Stromal cell of bone marrow (primary cell): ENCODE data around the gene IMMP2L.

ENCODE experiments used
- DNase-seq: peaks from one replicate; pipeline ENCODE4 v3.0.0-alpha.2; 2012; ENCODE audit warnings: low read depth

IMMP2L gene

GRCh38 chr7:111159426-111159825, 402.9 kb downstream of the IMMP2L start:
- peak; percentile 33 for DNase-seq

GRCh38 chr7:111150709-111151108, 411.6 kb downstream of the IMMP2L start:
- no peak for DNase-seq

GRCh38 chr7:111147708-111148533, 414.4 kb downstream of the IMMP2L start:
- DNase-seq, result no peak

DNA sequence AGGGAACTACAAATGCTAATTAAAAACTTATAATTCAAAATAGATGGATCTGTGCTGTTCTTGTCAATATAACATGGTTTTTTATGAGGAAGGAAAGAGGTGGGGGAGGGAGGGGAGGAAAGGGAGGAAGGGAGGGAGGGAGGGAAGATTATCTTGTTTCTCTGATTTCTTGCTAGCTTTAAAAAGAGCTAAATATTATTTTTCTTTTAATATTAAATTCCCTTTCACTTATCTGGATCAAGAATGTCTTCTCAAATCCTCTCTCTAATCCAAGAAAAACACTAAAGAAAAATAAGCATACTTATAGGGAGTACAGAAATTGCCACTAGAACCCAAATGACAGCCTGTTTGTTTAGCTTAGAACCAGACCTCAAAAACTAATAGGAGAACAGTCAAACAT, 416.2 kb downstream of the IMMP2L start:
- no peak for DNase-seq

GRCh38 chr7:111145472-111145871, 416.8 kb downstream of the IMMP2L start:
- no peak for DNase-seq

DNA sequence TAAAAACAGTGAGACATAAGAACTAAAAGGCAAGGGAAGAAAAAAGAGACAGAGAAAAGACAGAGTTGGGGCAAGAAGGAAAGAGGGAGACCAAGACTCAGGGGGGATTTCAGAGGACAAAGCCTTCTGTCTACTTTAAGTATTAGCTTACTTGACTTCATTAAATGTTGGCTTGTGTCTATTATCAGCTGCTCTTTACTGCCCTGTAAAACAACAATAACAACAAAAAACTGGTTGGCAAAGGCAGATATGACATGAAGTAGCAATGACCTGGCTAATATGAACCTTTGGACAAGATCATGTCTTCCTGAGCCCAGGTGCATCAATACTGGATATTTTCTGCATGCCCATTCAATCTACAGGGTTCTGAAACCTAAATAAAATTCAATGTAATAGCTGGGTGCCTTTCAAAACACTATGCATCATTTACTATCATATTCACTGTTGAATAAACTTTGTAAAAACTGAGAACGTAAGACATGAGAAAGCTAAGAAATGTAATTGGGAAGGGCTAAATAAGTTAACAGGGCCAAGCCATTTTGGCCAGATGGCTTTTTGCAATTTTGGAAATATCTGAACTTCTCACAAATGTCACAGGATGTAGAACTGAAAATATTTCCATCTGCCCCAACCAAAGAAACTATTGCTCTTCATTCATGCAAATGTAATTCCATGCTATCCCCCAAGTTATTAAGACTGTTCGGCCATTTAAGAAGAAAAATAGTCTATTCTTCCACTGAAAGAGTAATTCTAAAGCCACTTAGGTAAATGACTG, 422.0 kb downstream of the IMMP2L start:
- no peak for DNase-seq

- DNase-seq, result no peak
Observed at GRCh38 chr7:111138586-111138985, 423.7 kb downstream of the IMMP2L start.

GRCh38 chr7:111138193-111138569, 424.1 kb downstream of the IMMP2L start:
- peak; percentile 26 for DNase-seq

DNA sequence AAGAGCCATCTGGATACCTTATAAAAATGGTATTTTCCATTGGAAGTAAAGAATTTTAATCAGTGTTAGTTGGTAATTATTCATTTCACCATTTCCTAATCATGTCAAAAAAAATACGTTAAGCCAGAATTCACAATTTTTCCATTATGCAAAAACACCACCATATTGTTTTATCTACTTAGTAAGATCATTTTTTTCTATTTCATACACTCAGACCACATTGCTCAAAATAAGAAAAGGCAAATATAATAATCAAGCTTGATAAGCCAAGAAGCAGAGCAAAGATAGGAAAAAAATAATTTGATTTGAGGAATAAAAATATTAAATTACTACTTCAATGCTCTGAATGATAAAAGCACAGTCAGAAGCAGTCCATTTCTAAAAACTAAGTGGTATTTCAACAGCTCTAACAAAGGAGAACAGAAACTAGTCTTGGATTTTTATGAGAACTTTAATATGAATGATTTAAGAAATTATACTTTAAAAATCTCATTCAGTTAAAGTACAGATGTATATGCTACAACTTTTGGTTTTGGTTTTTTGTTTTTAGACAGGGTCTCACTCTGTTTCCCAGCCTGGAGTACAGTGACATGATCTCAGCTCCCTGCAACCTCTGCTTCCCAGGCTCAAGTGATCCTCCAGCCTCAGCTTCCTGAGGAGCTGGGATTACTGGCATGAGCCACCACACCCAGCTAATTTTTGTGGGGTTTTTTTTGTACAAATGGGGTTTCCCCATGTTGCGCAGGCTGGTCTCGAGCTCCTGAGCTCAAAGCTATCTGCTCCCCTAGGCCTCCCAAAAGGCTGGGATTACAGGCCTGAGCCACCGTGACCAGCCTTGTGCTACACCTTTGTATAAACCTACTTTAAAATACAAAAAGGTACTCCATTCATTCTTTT, 424.7 kb downstream of the IMMP2L start:
- peak; percentile 14 for DNase-seq

DNA sequence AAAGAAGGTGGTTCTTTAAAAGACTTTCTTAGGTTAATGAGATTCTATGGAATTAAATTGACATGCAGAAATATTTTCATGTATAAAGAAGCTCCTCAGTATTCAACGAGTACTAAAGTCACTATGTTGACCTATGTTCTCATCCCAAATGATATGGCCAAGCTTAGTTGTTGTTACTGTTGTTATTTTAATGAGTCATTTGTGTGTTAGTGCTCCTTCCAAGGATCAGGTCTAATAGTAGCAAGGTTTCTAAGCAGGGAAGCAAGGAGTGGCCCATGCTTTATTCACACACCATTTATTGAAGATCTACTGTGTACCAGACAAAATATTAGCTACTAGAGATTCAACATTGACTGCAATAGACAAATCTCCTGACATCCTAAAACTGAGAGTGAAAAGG, 429.5 kb downstream of the IMMP2L start:
- DNase-seq, result no peak

GRCh38 chr7:111129435-111129834, 432.9 kb downstream of the IMMP2L start:
- DNase-seq, result no peak

DNA sequence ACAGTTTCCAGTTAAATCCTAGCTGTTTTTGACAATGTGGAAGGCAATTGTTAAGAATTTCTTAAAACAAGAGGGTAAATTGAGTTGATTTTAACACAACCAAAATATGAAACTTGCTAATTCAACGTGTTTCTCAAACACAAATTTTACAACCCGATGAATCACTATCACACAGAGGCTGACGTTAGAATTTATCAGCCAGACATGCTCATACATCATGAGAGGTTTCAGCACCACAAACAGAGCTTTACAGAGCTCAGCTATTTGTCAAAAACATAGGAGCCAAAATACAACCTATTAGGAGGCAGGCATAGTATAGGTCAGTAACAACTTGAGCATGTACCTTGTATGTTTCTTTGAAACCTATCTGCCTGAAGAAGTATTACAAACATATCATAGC, 435.3 kb downstream of the IMMP2L start:
- DNase-seq, result peak; percentile 48

GRCh38 chr7:111115966-111116365, 446.3 kb downstream of the IMMP2L start:
- no peak for DNase-seq

DNA sequence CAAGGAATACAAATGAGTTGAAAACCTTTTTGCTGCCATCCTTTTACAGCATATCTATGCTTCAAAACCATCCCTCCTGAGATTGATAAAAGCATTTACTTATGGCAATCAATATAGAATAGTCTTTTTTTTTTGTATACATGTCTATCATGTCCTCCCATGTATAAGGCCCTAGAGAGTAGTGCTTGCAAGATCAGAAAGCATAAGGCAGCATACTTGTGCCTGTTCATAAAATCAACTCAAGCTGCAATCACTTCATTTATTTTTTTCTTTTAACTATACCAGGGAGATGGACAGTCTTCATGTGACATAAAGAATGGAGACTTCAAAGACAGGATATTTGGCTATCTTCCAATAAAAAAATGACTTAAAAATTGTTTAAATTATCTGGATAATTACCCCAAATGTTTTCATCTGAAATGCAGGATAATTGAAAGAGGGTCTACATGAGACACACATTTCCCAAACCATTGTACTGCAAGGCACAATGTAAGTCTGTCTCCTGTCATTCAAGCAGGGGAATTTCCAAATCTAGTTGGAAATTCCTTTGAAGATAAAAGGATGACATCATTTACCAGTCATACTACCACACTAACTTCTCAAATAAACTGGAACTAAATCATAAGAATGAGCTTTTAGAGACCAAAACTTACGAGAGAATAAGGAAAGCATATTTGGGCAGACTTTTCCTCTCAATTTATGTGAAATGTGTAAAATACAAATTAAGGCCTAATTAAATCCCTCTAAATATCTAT, 448.9 kb downstream of the IMMP2L start:
- peak; percentile 36 for DNase-seq

DNA sequence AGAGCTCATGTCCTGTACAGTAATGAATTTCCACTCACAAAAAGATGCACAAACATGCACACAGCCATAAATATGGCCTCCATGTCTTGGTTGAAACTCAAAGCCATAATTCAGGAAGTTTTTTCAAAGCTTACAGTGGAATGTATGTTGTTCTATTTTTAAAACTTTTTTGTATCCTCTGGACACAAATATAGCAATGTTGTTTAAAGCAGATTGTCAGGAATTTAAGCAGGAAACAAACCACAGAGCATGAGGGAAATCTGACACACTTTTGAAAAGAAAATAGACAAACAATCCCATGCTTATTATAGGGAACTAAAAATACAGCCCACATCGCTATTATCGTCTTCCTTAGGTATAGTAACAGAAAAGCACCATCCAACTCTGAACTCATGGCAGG, 449.9 kb downstream of the IMMP2L start:
- no peak for DNase-seq

- no peak for DNase-seq
Observed at GRCh38 chr7:111108496-111108895, 453.8 kb downstream of the IMMP2L start.

DNA sequence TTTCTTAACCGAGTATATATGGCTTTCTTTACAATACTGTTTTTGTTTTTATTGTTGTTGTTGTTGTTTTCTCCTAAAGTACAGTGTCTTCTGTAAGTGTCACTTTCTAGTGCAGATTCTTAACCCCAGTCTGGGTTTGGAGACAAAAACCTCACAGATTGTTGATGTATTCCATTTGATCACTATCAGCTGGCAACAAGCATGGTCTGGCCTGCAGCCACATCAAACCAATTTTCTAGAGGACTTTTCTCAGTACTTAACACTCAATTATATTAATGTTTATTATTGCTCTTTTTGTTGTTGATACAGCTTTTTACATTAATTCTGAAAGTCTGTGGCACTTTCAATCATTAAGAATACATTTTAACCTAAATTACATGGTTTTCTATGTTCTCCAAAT, 454.3 kb downstream of the IMMP2L start:
- DNase-seq, result no peak

- no peak for DNase-seq
Observed at GRCh38 chr7:111107579-111107978, 454.7 kb downstream of the IMMP2L start.

DNA sequence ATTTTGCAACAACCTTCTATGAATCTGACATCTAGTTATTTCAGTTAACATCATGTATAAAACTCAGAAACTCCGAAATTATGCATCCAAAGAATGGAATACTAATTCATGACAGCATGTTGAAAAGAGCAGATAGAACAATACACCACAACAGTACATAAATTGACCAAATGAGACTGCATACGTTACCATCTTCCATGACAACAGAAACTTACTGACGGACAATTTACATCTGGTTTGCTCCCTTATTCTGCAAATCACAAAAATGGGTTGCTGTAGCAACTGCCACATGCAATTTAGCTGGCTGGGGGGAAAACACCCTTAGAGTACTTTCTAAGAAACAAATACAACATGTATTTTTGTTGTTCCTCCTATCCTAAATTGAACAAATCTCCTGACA, 457.0 kb downstream of the IMMP2L start:
- no peak for DNase-seq

GRCh38 chr7:111104710-111105109, 457.6 kb downstream of the IMMP2L start:
- DNase-seq, result no peak

- DNase-seq, result no peak
Observed at GRCh38 chr7:111103678-111104274, 458.5 kb downstream of the IMMP2L start.
